D721Med (cell line): ENCODE data around the gene RNF220.

Experiments
- DNase-seq: peaks from one replicate; pipeline ENCODE4 v3.0.0; 2011; ENCODE audit warnings: low spot score; ENCODE audit not compliant: insufficient read length
- FAIRE-seq: peaks from 2 replicates; lab custom pipeline; 2011; peaks lifted over from hg19 to GRCh38; lab: Jason Lieb, UNC
- TF ChIP-seq, protein P1 (sequence below): IDR thresholded peaks from 2 replicates; pipeline ENCODE4 v1.5.1; 2012; ENCODE audit warnings: mild to moderate bottlenecking, control low read depth; ENCODE audit not compliant: insufficient read depth; ENCODE audit errors: missing control alignments

Gene RNF220

DNA sequence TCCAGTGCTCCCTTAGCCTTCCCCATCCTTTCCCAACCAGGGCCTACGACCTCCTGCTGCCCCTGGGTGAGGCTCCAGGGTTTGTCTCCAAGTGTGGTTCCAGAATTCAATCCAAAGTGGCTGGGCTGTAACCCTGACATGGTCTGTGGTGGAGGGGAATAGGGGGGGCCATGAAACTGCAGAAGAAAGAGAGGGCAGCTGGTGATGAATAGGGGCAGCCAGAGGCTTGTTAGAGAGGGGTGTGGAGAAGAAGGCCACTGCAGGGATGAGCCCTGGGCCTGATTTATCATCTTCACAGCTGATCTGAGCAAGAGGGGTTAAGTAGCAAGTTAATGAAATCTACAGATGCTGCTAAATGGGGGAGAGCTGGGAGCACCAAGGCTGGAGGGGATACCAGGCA lies 37.1 kb upstream of the RNF220 start:
- DNase-seq: no peak
- FAIRE-seq: no peak
- TF ChIP-seq, protein P1, sequence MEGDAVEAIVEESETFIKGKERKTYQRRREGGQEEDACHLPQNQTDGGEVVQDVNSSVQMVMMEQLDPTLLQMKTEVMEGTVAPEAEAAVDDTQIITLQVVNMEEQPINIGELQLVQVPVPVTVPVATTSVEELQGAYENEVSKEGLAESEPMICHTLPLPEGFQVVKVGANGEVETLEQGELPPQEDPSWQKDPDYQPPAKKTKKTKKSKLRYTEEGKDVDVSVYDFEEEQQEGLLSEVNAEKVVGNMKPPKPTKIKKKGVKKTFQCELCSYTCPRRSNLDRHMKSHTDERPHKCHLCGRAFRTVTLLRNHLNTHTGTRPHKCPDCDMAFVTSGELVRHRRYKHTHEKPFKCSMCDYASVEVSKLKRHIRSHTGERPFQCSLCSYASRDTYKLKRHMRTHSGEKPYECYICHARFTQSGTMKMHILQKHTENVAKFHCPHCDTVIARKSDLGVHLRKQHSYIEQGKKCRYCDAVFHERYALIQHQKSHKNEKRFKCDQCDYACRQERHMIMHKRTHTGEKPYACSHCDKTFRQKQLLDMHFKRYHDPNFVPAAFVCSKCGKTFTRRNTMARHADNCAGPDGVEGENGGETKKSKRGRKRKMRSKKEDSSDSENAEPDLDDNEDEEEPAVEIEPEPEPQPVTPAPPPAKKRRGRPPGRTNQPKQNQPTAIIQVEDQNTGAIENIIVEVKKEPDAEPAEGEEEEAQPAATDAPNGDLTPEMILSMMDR: no peak

- DNase-seq: no peak
- FAIRE-seq: no peak
- TF ChIP-seq, protein P1: no peak
These were observed 36.4 kb upstream of the RNF220 start for GRCh38 chr1:44368471-44369151.

GRCh38 chr1:44371206-44371605 lies 33.8 kb upstream of the RNF220 start:
- FAIRE-seq: no peak
- DNase-seq: no peak
- TF ChIP-seq, protein P1: no peak

- TF ChIP-seq, protein P1: no peak
These were observed 29.5 kb upstream of the RNF220 start for GRCh38 chr1:44375547-44375946.

DNA sequence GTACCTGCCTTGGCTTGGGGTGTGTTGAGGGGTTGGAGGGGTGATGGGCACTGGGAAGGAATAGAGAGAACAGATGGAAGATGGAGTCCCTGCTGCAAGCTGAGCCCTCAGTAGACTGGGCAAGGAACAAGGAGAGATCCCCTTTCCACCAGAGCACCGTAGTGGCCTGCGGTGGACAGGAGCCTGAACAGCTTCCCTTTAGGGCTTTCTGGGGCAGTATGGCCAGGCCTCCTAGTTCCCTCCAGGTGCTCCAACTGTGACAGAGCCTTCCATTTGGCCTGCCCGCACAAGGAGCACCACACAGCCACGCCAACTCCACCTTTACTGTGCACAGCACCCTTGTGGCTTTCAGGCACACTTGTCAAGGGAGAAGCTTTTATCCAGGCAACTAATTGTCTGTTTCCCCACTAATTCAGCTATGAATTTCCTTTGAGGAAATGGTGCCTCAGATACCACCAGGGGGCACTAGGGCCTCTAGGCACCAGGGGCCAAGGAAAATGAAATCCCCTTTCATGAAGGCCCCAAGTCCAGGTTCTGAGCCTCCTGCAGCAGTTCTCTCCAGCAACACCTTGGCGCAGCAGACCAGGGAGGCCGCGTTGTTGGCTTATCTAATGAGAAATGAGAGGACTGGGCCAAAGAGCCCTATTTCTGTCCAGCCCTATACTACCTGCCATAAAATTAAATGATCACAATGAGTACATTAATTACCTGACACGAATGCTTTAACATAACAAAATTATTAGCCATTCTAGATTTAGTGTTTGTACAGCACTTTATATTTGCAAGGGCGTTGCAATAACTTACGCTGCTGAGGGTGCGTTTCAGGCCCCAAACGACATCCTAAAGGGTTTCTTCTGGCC lies 26.9 kb upstream of the RNF220 start:
- DNase-seq (no peak), FAIRE-seq (no peak)
- TF ChIP-seq, protein P1: peak; percentile 73

More at GRCh38 chr1:44375547-44375946, 29.5 kb upstream of the RNF220 start:
- FAIRE-seq: no peak
- DNase-seq: no peak

- TF ChIP-seq, protein P1: no peak
- DNase-seq (no peak), FAIRE-seq (no peak)
These were observed 24.3 kb upstream of the RNF220 start for GRCh38 chr1:44380666-44381177.
